Loucy (cell line): ENCODE data around the gene GUCY1A1.
"Not testable (repeated sequence)": the region's sequence is repeated elsewhere in the genome, so short reads cannot be mapped to it uniquely, and the experiment has no call there.

Experiments
- CTCF ChIP-seq: fragments of 200-600 bp; sonication (generic); conservative IDR thresholded peaks from 2 replicates; pipeline ENCODE4 v1.5.1; 2014; ENCODE audit warnings: mild to moderate bottlenecking, antibody characterized with exemption, low read length
- EZH2phosphoT487 ChIP-seq: fragments of 200-600 bp; IDR thresholded peaks from 2 replicates; pipeline ENCODE4 v1.6.1; 2018; ENCODE audit warnings: antibody characterized with exemption, mild to moderate bottlenecking, moderate library complexity, borderline replicate concordance

GRCh38 chr4:155650785-155651184 lies 15.9 kb upstream of the GUCY1A1 start:
- not testable (repeated sequence) for TF ChIP-seq CTCF, EZH2phosphoT487
